GM21723 (cell line): ENCODE data around the gene OR56A3.

Experiments used
- ATAC-seq: cut with Tn5 transposase; IDR thresholded peaks from one replicate; pipeline ENCODE4 v1.9.1; 2021; ENCODE audit warnings: mild to moderate bottlenecking, moderate library complexity; ENCODE audit not compliant: unreplicated experiment

Gene OR56A3

GRCh38 chr11:5968394-5968793 lies 26.3 kb downstream of the OR56A3 start, which contains the start of gene OR56A5:
OR56A5 (minus strand) TSS chr11:5968494; CDS start chr11:5968494, 0 bp downstream.
- no peak for ATAC-seq

GRCh38 chr11:5973530-5973929 lies 31.5 kb downstream of the OR56A3 start:
- ATAC-seq: no peak

- no peak for ATAC-seq
Observed at GRCh38 chr11:5983443-5983842, 41.4 kb downstream of the OR56A3 start.

DNA sequence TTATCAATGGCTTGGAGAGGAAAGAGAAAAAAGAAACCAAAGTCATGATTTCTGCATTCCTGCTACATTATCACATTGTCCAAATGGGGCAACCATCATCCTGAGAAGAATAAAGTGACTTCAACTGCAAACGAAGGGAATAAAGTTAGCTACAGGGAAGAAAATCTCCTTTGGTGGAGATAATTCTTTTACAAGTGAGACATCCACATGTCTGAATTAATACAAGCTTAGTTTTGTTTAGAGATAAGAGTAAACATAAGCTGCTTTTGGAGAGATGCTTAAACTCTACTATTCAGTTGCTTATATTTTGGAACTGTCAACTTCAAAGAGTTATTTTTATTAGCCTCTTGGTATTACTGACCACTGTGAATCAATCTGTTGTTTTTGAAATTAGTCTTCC lies 44.8 kb downstream of the OR56A3 start, which contains the start of gene OR52L1:
TSS of gene OR52L1 (minus strand) at position 101 of the 400 bp plus-strand sequence. CDS start at position 46, 55 bp downstream.
- no peak for ATAC-seq

DNA sequence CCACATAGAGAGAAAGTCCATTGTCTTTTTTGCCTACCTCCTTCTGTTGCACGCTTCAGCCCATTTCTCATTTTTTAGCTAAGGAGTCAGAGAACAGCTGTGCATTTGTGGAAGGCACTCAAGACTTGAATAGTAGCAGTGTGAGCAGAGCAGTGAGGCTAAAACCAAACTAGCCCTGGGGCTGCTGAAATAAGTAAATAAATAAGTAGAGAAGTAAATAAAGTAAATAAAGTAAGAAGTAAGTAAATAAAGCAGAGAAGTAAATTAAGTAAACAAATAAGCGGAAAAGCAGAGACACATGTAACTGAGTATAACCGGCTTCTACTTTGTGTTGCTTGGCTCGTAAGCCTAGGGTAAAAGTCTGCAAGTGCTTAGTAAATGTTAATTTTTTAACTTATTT lies 47.2 kb downstream of the OR56A3 start:
- no peak for ATAC-seq

GRCh38 chr11:5992150-5992549 lies 50.1 kb downstream of the OR56A3 start:
- ATAC-seq: no peak

DNA sequence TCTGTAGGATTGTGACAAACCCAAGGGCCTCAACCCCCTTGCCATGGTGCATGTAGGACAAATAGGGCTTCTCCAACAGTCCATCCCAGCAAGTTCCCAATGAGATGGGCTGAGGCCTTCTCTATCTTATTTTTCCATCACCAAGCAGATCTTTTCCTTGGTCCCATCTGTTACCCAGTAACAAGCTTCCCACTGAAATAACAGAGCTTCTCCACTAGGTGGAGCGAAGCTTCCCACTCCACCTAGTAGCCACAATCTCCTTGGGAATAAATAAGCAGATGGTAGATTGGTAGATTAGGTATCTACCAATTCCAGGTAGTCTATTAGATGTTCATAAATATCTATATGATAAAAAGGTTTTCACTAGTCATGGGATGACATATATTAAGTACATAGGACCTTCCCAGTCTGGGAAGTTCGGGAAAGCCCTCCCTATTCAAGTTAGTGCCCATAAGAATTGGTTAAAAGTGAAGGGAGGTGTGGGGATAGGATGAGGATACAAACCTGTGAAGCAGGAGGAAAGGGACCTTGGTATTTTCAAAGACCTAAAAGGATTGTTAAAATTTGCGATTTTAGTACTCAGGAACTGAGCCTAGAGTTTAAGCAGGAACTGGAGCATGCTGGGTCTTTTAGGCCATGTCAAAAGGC lies 50.7 kb downstream of the OR56A3 start:
- no peak for ATAC-seq

GRCh38 chr11:5994791-5995190 lies 52.7 kb downstream of the OR56A3 start:
- ATAC-seq: no peak
